DND-41 (cell line): ENCODE measurements around the gene TBX22.

Experiments
- EZH2 ChIP-seq: IDR thresholded peaks from 3 replicates; pipeline ENCODE4 v1.6.1; 2012; ENCODE audit warnings: borderline replicate concordance, low read depth, mild to moderate bottlenecking, moderate library complexity, low read length, inconsistent platforms; ENCODE audit not compliant: severe bottlenecking
- TF ChIP-seq, protein P1 (sequence below): IDR thresholded peaks from 2 replicates; pipeline ENCODE4 v1.5.1; 2012; ENCODE audit warnings: borderline replicate concordance, low read length, moderate library complexity, mild to moderate bottlenecking; ENCODE audit not compliant: poor library complexity, severe bottlenecking; ENCODE audit errors: extremely low read depth

DNA sequence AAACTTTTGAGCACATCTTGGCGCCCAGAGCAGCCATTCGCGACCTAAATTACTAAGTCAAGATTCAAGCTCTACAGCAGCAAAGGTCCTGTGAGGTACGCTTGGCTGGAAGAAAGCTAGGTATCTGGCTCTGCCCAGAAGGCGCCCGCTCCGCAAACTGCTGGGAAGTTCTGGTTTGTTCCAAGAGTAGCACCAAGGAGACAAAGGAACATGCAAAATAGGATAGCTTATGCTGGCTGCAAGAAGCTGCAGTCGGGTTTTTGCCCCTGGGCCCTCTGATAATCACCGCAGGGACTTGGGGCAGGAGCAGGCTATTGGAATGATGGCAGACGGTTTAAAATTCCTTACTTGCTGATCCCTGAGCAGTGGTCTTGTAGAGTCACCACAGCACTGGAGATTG is 3.0 kb upstream of the TBX22 start:
- TF ChIP-seq, protein P1, sequence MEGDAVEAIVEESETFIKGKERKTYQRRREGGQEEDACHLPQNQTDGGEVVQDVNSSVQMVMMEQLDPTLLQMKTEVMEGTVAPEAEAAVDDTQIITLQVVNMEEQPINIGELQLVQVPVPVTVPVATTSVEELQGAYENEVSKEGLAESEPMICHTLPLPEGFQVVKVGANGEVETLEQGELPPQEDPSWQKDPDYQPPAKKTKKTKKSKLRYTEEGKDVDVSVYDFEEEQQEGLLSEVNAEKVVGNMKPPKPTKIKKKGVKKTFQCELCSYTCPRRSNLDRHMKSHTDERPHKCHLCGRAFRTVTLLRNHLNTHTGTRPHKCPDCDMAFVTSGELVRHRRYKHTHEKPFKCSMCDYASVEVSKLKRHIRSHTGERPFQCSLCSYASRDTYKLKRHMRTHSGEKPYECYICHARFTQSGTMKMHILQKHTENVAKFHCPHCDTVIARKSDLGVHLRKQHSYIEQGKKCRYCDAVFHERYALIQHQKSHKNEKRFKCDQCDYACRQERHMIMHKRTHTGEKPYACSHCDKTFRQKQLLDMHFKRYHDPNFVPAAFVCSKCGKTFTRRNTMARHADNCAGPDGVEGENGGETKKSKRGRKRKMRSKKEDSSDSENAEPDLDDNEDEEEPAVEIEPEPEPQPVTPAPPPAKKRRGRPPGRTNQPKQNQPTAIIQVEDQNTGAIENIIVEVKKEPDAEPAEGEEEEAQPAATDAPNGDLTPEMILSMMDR = no peak
- TF ChIP-seq EZH2 = no peak
